ENCODE results near the gene OSBPL3. TPM values are rescaled to one million over a fixed set of nuclear protein-coding genes. Genes with fewer than 3 reads are reported as not detected.

The OSBPL3 gene
- total RNA-seq, 1 experiment from 2014 or later = 16.0 TPM

DNA sequence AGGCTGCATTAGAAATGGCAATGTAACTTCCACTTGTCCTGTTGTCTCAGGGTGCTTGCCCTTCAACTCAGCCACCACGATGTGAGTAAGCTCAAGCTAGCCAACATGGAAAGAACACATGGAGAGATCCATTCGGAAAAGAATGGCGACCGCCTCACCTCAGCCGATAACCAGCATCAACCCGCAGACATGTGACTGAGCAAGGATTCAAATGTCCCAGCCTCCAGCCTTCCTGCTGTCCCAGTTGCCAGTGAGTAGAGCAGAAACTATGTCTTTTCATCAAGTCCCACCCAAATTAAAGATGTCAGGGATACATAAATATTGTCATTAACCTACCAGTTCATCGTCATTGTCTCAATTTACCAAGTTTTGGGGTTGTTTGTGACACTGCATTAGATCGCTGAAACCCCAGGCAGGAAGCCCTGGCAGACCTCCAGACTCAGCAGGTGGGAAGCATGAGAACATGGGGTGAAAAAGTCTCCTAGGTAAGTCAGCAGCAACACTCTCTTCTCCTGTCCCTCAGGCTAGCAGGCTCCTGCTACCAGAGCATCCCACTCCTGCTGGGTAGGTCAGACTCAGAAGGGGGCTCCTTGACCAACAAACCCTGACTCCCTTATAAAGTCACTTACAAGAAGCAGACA, 67.0 kb downstream of the OSBPL3 start (continued):
- TF ChIP-seq, protein P1, sequence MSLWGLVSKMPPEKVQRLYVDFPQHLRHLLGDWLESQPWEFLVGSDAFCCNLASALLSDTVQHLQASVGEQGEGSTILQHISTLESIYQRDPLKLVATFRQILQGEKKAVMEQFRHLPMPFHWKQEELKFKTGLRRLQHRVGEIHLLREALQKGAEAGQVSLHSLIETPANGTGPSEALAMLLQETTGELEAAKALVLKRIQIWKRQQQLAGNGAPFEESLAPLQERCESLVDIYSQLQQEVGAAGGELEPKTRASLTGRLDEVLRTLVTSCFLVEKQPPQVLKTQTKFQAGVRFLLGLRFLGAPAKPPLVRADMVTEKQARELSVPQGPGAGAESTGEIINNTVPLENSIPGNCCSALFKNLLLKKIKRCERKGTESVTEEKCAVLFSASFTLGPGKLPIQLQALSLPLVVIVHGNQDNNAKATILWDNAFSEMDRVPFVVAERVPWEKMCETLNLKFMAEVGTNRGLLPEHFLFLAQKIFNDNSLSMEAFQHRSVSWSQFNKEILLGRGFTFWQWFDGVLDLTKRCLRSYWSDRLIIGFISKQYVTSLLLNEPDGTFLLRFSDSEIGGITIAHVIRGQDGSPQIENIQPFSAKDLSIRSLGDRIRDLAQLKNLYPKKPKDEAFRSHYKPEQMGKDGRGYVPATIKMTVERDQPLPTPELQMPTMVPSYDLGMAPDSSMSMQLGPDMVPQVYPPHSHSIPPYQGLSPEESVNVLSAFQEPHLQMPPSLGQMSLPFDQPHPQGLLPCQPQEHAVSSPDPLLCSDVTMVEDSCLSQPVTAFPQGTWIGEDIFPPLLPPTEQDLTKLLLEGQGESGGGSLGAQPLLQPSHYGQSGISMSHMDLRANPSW (CRISPR knock-in tag; conservative IDR thresholded peaks at IDR 0.05; ENCODE audit: low read depth) = no peak
- TF ChIP-seq FOXP1 (CRISPR knock-in tag; IDR thresholded peaks at IDR 0.05; ENCODE audit: borderline replicate concordance) (no peak), NFE2L1 (CRISPR knock-in tag; IDR thresholded peaks at IDR 0.05) (no peak), GTF2I (CRISPR knock-in tag; conservative IDR thresholded peaks at IDR 0.05) (no peak), MYBL2 (CRISPR knock-in tag; IDR thresholded peaks at IDR 0.05) (no peak), ZNF317 (CRISPR knock-in tag; IDR thresholded peaks at IDR 0.05; ENCODE audit: borderline replicate concordance, low read depth) (no peak)
- TF ChIP-seq, protein P2, sequence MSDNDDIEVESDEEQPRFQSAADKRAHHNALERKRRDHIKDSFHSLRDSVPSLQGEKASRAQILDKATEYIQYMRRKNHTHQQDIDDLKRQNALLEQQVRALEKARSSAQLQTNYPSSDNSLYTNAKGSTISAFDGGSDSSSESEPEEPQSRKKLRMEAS (CRISPR knock-in tag; IDR thresholded peaks at IDR 0.05) = no peak

DNA sequence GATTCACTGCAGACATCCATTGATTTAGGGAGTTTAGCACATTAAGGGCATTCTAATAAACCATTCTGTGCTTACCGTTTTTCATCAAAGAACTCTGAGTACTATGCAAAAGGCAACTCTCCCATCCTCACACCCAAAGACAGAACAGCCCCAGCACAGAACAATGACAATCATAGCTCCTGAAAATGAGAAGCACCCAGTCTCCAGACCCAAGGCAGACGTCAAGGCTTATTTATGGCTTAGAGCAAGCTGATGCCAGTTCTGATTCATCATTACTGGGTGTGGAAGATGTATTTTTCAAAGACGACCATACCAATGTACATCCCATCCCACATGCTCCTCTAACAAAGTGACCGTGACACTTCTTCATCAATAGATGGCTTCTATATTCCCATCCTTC, 67.6 kb downstream of the OSBPL3 start:
- Mint-ChIP-seq H3K4me3 (no peak overlapping the region), H3K27me3 (ENCODE audit: low read depth) (no peaks in the 10 kb centered on the region), H3K36me3 (no peaks in the 10 kb centered on the region), H3K4me1 (peaks cover 41% of the 10 kb centered on the region), H3K9me3 (0 out of 2 replicates have a peak, but pooled peaks cover 3% of the 10 kb centered on the region), H3K27ac (no peak overlapping the region)
- TF ChIP-seq, protein P3, sequence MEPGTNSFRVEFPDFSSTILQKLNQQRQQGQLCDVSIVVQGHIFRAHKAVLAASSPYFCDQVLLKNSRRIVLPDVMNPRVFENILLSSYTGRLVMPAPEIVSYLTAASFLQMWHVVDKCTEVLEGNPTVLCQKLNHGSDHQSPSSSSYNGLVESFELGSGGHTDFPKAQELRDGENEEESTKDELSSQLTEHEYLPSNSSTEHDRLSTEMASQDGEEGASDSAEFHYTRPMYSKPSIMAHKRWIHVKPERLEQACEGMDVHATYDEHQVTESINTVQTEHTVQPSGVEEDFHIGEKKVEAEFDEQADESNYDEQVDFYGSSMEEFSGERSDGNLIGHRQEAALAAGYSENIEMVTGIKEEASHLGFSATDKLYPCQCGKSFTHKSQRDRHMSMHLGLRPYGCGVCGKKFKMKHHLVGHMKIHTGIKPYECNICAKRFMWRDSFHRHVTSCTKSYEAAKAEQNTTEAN (CRISPR knock-in tag; IDR thresholded peaks at IDR 0.05) = no peak
- TF ChIP-seq ZNF317 (CRISPR knock-in tag; IDR thresholded peaks at IDR 0.05; ENCODE audit: borderline replicate concordance, low read depth) = no peak
- no peak for TF ChIP-seq ETV6 (CRISPR knock-in tag; IDR thresholded peaks at IDR 0.05)
- no peak for TF ChIP-seq HMGA2 (CRISPR knock-in tag; IDR thresholded peaks at IDR 0.05)
- TF ChIP-seq ZBTB21 (CRISPR knock-in tag; IDR thresholded peaks at IDR 0.05; ENCODE audit: borderline replicate concordance) = no peak
- TF ChIP-seq, protein P4, sequence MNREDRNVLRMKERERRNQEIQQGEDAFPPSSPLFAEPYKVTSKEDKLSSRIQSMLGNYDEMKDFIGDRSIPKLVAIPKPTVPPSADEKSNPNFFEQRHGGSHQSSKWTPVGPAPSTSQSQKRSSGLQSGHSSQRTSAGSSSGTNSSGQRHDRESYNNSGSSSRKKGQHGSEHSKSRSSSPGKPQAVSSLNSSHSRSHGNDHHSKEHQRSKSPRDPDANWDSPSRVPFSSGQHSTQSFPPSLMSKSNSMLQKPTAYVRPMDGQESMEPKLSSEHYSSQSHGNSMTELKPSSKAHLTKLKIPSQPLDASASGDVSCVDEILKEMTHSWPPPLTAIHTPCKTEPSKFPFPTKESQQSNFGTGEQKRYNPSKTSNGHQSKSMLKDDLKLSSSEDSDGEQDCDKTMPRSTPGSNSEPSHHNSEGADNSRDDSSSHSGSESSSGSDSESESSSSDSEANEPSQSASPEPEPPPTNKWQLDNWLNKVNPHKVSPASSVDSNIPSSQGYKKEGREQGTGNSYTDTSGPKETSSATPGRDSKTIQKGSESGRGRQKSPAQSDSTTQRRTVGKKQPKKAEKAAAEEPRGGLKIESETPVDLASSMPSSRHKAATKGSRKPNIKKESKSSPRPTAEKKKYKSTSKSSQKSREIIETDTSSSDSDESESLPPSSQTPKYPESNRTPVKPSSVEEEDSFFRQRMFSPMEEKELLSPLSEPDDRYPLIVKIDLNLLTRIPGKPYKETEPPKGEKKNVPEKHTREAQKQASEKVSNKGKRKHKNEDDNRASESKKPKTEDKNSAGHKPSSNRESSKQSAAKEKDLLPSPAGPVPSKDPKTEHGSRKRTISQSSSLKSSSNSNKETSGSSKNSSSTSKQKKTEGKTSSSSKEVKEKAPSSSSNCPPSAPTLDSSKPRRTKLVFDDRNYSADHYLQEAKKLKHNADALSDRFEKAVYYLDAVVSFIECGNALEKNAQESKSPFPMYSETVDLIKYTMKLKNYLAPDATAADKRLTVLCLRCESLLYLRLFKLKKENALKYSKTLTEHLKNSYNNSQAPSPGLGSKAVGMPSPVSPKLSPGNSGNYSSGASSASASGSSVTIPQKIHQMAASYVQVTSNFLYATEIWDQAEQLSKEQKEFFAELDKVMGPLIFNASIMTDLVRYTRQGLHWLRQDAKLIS (CRISPR knock-in tag; IDR thresholded peaks at IDR 0.05; ENCODE audit: borderline replicate concordance) = no peak
- no peak for TF ChIP-seq ELF4 (CRISPR knock-in tag; IDR thresholded peaks at IDR 0.05; ENCODE audit: low read depth)
- no peak for TF ChIP-seq CBFB (CRISPR knock-in tag; IDR thresholded peaks at IDR 0.05; ENCODE audit: low read depth)
- no peak for TF ChIP-seq NFE2L1 (CRISPR knock-in tag; IDR thresholded peaks at IDR 0.05)
- TF ChIP-seq ESRRA (CRISPR knock-in tag; IDR thresholded peaks at IDR 0.05; ENCODE audit: borderline replicate concordance) = no peak
- TF ChIP-seq NR1H2 (CRISPR knock-in tag; IDR thresholded peaks at IDR 0.05) = no peak
- TF ChIP-seq ZNF396 (CRISPR knock-in tag; IDR thresholded peaks at IDR 0.05; ENCODE audit: borderline replicate concordance) = no peak
- TF ChIP-seq FOXP1 (CRISPR knock-in tag; IDR thresholded peaks at IDR 0.05; ENCODE audit: borderline replicate concordance) = no peak
- TF ChIP-seq, protein P5, sequence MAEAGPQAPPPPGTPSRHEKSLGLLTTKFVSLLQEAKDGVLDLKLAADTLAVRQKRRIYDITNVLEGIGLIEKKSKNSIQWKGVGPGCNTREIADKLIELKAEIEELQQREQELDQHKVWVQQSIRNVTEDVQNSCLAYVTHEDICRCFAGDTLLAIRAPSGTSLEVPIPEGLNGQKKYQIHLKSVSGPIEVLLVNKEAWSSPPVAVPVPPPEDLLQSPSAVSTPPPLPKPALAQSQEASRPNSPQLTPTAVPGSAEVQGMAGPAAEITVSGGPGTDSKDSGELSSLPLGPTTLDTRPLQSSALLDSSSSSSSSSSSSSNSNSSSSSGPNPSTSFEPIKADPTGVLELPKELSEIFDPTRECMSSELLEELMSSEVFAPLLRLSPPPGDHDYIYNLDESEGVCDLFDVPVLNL (CRISPR knock-in tag; IDR thresholded peaks at IDR 0.05; ENCODE audit: borderline replicate concordance, low read depth) = no peak
- TF ChIP-seq GABPB1 (CRISPR knock-in tag; IDR thresholded peaks at IDR 0.05) = no peak
- no peak for TF ChIP-seq KAT7 (CRISPR knock-in tag; IDR thresholded peaks at IDR 0.05; ENCODE audit: borderline replicate concordance)
- TF ChIP-seq ZNF232 (CRISPR knock-in tag; IDR thresholded peaks at IDR 0.05) = no peak
- CTCF ChIA-PET = interaction anchor here (1.2 to 1.5 kb wide), 2 partner anchors 16 to 181 kb away, joined by 4 to 7 read pairs; no protein-coding TSS in a partner anchor
- POLR2A ChIA-PET = no interaction called here
- ATAC-seq (no peak), DNase-seq (ENCODE audit: low spot score) (no peak)
